ENCODE measurements around the gene RPL5. TPM values are rescaled to one million over a fixed set of nuclear protein-coding genes. Genes with fewer than 3 reads are reported as not detected.
A peak's percentile ranks its signal among the peaks of the same experiment; 100 is the strongest.

Gene RPL5
- total and polyA plus RNA-seq, 2 donors (not counting 1 experiment from before 2014, with no cell fraction given): 1,104 to 1,477 TPM

DNA sequence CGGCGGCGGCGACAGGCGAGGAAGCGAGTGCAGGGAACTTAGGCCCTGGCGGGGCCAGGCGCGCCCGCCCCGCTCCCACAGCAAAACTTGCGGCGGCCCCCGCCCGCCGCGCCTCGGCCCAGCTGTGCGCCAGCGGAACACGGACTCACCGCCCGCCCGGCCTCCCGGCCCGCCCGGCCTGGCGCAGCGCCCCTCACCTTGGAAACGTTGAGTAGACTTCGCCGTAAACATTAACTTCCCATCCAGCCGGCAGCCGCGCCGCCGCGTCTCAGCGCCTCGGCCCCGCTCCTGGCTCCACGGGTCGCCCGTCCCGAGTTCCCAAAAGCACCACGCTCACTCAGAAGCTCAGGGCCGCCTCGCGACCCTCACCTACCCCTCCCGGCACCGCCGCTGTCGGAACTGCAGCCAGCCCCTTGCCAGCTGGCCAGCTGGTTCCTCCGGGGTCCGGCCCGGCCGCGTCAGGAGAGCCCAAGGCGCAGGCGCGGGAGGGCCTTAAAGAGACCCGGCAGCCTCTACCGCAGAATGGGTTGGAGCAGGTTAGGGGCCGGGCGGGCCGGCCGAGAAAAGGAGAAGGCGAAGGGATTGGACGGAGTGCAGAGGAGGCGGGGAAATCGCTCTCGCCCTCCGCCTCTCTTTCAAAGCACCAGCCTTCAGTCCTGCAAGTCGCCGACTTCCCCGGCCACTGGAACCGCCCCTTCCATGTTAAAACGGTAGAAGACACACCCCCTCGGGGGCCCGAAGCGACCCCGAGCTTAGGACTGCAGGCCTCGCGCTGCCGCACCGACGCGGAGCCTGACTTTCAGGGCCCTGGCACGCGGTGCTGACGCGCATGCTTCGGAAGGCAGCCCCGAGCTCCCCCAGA lies 47.0 kb upstream of the RPL5 start, which contains the start of gene EVI5:
Gene EVI5 (minus strand): TSS at position 470 of the 862 bp plus-strand sequence. CDS start 48,562 bp downstream, outside the sequence.
- ATAC-seq (ENCODE audit: low read depth) (peak; percentile 89), DNase-seq (peak; percentile 95)
- H3K27ac ChIP-seq (ENCODE audit: low read length in 2 of 2): peak within 1 kb of the TSS; percentile 80 to 94
- H3K27me3 Mint-ChIP-seq: no peaks in the 10 kb centered on the region
- H2AFZ ChIP-seq (ENCODE audit: insufficient read depth, low read depth, low read length, poor library complexity, severe bottlenecking): peak within 1 kb of the TSS; percentile 98
- CTCF ChIA-PET: interaction anchor here (0.6 to 3.4 kb wide), 9 partner anchors 19 to 520 kb away, joined by 3 to 22 read pairs (median 4); partner anchors contain the start of gene RPL5
- H4K20me1 ChIP-seq (ENCODE audit: control insufficient read depth, insufficient read depth, low read length, poor library complexity, severe bottlenecking): peaks cover 20% of the 10 kb centered on the region
- POLR2A ChIA-PET: interaction anchor here (0.6 to 1.7 kb wide), 5 partner anchors 36 to 293 kb away, joined by 3 to 6 read pairs (median 4); partner anchors contain the start of gene RPL5
- WGBS (ENCODE audit: insufficient coverage): under 1% methylated on average over 93 of the region's 94 CpGs
- H3K9ac ChIP-seq (ENCODE audit: low read length): peak within 1 kb of the TSS; percentile 87
- H3K36me3 ChIP-seq (replicated peaks in 1 of 2; ENCODE audit: control extremely low read depth in 1 of 2, control insufficient read depth in 1 of 2, extremely low read depth in 1 of 2, insufficient read depth in 2 of 2, low read length in 1 of 2): no peaks in the 10 kb centered on the region
- no peaks in the 10 kb centered on the region for H3K9me3 ChIP-seq (ENCODE audit: control extremely low read depth in 1 of 3, control insufficient read depth in 2 of 3, insufficient read depth in 1 of 3, low read length in 2 of 3)
- peaks cover 7 to 17% of the 10 kb centered on the region in 2 donors for H3K4me1 ChIP-seq (ENCODE audit: control insufficient read depth in 2 of 2, insufficient read depth in 2 of 2, low read length in 2 of 2)
- peak within 1 kb of the TSS; percentile 92 for H3K4me2 ChIP-seq (replicated peaks; ENCODE audit: low read depth, low read length, poor library complexity, severe bottlenecking)
- peak within 1 kb of the TSS; percentile 54 to 87 (median 71) for H3K4me3 ChIP-seq (ENCODE audit: control extremely low read depth in 1 of 5, extremely low read depth in 1 of 5, insufficient read depth in 1 of 5, low read depth in 2 of 5, low read length in 4 of 5)
- no peaks in the 10 kb centered on the region for H3K27me3 ChIP-seq (replicated peaks in 1 of 4; ENCODE audit: control extremely low read depth in 1 of 4, control insufficient read depth in 3 of 4, insufficient read depth in 4 of 4, low read length in 3 of 4)
- peak within 1 kb of the TSS; percentile 94 for H3K4me3 Mint-ChIP-seq
- peaks cover 32% of the 10 kb centered on the region for H3K79me2 ChIP-seq (ENCODE audit: control insufficient read depth, insufficient read depth, low read length)
- peak within 1 kb of the TSS; percentile 95 for H3K27ac Mint-ChIP-seq
- TF ChIP-seq EZH2 (IDR thresholded peaks at IDR 0.05; ENCODE audit: borderline replicate concordance, insufficient read depth, low read depth, low read length, poor library complexity, severe bottlenecking): no peak
- peaks cover 26% of the 10 kb centered on the region for H3K4me1 Mint-ChIP-seq
- intact Hi-C loops (cut with micrococcal nuclease): loop anchor here (1.0 to 5.0 kb wide), 5 partner anchors 20 to 562 kb away; partner anchors contain the start of genes DR1, MTF2 and RPL5
- H3K9me3 Mint-ChIP-seq (ENCODE audit: insufficient read depth): no peaks in the 10 kb centered on the region

DNA sequence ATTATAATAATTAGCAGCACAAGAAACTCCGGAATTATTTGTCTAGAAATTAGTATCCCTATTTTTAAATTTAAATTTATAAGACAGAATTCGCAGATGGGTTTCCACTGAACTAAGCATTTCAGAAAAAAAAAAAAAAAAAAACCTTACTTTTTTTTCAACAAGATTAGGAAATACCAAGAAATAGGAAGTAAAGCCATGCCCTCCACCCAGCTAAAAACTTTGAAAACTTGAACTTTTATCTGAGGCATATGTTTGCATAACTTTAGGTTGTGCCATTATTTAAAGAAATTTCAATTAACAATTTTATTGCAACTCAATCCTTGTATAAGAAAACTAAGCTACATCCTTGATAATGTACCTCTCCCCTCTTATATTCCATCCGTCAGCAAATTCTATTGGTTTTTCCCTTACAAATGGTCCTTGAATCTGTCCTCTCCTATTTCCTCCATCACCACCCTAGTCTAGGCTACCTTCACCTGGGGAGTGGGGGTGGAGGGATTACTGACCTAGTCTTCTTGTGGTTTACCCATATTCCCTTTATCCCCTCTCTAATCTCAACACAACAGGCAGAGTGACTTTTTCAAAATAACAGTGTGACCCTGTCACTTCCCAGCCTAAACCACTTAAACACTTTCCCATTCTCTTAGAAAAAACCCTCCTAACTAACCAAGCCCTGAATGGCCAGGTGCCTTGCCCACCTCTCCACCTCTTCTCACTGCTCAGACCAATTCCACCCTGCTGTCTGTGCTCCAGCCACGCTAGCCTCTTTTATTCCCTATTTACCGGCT lies 45.5 kb upstream of the RPL5 start:
- Histone ChIP-seq H3K36me3 (replicated peaks in 1 of 2; ENCODE audit: control extremely low read depth in 1 of 2, control insufficient read depth in 1 of 2, extremely low read depth in 1 of 2, insufficient read depth in 2 of 2, low read length in 1 of 2) (no peaks in the 10 kb centered on the region), H3K4me1 (ENCODE audit: control insufficient read depth in 2 of 2, insufficient read depth in 2 of 2, low read length in 2 of 2) (peaks cover 7 to 17% of the 10 kb centered on the region in 2 donors), H3K27me3 (replicated peaks in 1 of 4; ENCODE audit: control extremely low read depth in 1 of 4, control insufficient read depth in 3 of 4, insufficient read depth in 4 of 4, low read length in 3 of 4) (no peaks in the 10 kb centered on the region), H3K4me3 (ENCODE audit: control extremely low read depth in 1 of 5, extremely low read depth in 1 of 5, insufficient read depth in 1 of 5, low read depth in 2 of 5, low read length in 4 of 5) (no peak overlapping the region), H3K27ac (ENCODE audit: low read length in 2 of 2) (no peak overlapping the region), H3K79me2 (ENCODE audit: control insufficient read depth, insufficient read depth, low read length) (peaks cover 18% of the 10 kb centered on the region), H3K9ac (ENCODE audit: low read length) (no peak overlapping the region), H3K9me3 (ENCODE audit: control extremely low read depth in 1 of 3, control insufficient read depth in 2 of 3, insufficient read depth in 1 of 3, low read length in 2 of 3) (no peaks in the 10 kb centered on the region), H2AFZ (ENCODE audit: insufficient read depth, low read depth, low read length, poor library complexity, severe bottlenecking) (peak overlapping the region; percentile 19), H3K4me2 (replicated peaks; ENCODE audit: low read depth, low read length, poor library complexity, severe bottlenecking) (no peak overlapping the region), H4K20me1 (ENCODE audit: control insufficient read depth, insufficient read depth, low read length, poor library complexity, severe bottlenecking) (peaks cover 8% of the 10 kb centered on the region)
- ChIA-PET POLR2A (no interaction called here), CTCF (interaction anchor here (0.6 to 3.4 kb wide), 4 partner anchors 31 to 251 kb away, joined by 3 to 22 read pairs (median 13); partner anchors contain the start of gene RPL5)
- Mint-ChIP-seq H3K9me3 (ENCODE audit: insufficient read depth) (no peaks in the 10 kb centered on the region), H3K27me3 (peaks cover 3% of the 10 kb centered on the region), H3K27ac (no peak overlapping the region), H3K4me3 (peak overlapping the region; percentile 47), H3K4me1 (peaks cover 23% of the 10 kb centered on the region)
- 100% methylated on average over 2 of the region's 5 CpGs for WGBS (ENCODE audit: insufficient coverage)
- ATAC-seq (ENCODE audit: low read depth) (no peak), DNase-seq (no peak)
- intact Hi-C loops (cut with micrococcal nuclease): loop anchor here (5.0 kb wide), 1 partner anchor 561 kb away; the partner anchor contains the start of gene DR1
- no peak for TF ChIP-seq EZH2 (IDR thresholded peaks at IDR 0.05; ENCODE audit: borderline replicate concordance, insufficient read depth, low read depth, low read length, poor library complexity, severe bottlenecking)
- TF ChIP-seq, protein P1, sequence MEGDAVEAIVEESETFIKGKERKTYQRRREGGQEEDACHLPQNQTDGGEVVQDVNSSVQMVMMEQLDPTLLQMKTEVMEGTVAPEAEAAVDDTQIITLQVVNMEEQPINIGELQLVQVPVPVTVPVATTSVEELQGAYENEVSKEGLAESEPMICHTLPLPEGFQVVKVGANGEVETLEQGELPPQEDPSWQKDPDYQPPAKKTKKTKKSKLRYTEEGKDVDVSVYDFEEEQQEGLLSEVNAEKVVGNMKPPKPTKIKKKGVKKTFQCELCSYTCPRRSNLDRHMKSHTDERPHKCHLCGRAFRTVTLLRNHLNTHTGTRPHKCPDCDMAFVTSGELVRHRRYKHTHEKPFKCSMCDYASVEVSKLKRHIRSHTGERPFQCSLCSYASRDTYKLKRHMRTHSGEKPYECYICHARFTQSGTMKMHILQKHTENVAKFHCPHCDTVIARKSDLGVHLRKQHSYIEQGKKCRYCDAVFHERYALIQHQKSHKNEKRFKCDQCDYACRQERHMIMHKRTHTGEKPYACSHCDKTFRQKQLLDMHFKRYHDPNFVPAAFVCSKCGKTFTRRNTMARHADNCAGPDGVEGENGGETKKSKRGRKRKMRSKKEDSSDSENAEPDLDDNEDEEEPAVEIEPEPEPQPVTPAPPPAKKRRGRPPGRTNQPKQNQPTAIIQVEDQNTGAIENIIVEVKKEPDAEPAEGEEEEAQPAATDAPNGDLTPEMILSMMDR (IDR thresholded peaks at IDR 0.05): no peak
